ENCODE data around the gene ERC2.

DNA sequence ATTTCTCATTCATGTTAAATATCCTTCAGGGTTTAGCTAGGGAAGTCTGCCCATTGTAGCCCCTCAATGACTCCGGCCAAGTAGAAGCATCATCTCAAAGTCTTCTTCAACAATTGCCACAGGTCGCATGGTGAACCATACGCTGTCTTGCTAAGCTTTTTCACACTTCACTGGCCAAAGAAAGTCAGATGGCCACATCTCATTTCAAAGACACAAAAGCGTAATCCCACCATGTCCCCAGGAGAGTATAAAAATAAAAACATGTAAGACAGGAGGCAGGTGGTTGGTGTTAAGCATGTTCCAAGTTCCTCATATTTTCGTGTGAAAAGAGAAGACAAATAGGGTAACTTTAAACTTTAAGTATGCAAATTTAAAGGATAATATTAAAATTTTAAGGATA lies 147.4 kb downstream of the ERC2 start:
- TF ChIP-seq, protein P1, sequence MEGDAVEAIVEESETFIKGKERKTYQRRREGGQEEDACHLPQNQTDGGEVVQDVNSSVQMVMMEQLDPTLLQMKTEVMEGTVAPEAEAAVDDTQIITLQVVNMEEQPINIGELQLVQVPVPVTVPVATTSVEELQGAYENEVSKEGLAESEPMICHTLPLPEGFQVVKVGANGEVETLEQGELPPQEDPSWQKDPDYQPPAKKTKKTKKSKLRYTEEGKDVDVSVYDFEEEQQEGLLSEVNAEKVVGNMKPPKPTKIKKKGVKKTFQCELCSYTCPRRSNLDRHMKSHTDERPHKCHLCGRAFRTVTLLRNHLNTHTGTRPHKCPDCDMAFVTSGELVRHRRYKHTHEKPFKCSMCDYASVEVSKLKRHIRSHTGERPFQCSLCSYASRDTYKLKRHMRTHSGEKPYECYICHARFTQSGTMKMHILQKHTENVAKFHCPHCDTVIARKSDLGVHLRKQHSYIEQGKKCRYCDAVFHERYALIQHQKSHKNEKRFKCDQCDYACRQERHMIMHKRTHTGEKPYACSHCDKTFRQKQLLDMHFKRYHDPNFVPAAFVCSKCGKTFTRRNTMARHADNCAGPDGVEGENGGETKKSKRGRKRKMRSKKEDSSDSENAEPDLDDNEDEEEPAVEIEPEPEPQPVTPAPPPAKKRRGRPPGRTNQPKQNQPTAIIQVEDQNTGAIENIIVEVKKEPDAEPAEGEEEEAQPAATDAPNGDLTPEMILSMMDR (conservative IDR thresholded peaks at IDR 0.05 in 1 of 2, IDR thresholded peaks at IDR 0.05 in 1 of 2; ENCODE audit: low read depth in 1 of 2, low read length in 2 of 2): no peak
- no peak for TF ChIP-seq EZH2 (IDR thresholded peaks at IDR 0.05; ENCODE audit: low read length, missing control alignments)

Measured in fibroblast of lung (primary cell).